ENCODE data around the gene F12.

DNA sequence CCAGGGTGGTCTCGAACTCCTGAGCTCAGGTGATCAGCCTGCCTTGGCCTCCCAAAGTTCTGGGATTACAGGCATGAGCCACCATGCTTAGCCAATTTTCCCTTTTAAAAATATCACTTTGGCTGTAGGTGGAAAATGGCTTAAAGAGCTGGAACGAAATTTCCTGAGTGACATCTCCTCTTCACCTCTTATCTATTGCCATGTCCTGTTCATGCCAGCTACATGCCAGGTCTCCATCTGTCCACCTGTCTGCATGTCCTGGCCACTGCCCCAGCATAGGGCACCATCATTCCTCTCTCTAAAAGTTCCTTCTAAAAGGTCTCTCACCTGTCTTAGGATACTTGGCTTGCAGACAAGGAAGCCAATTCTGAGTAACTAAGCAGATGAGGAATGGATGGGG lies 14.3 kb upstream of the F12 start:
- TF ChIP-seq, protein P1, sequence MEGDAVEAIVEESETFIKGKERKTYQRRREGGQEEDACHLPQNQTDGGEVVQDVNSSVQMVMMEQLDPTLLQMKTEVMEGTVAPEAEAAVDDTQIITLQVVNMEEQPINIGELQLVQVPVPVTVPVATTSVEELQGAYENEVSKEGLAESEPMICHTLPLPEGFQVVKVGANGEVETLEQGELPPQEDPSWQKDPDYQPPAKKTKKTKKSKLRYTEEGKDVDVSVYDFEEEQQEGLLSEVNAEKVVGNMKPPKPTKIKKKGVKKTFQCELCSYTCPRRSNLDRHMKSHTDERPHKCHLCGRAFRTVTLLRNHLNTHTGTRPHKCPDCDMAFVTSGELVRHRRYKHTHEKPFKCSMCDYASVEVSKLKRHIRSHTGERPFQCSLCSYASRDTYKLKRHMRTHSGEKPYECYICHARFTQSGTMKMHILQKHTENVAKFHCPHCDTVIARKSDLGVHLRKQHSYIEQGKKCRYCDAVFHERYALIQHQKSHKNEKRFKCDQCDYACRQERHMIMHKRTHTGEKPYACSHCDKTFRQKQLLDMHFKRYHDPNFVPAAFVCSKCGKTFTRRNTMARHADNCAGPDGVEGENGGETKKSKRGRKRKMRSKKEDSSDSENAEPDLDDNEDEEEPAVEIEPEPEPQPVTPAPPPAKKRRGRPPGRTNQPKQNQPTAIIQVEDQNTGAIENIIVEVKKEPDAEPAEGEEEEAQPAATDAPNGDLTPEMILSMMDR (IDR thresholded peaks at IDR 0.05; ENCODE audit: borderline replicate concordance, extremely low read depth, low read length, poor library complexity, severe bottlenecking): no peak
- TF ChIP-seq EZH2 (IDR thresholded peaks at IDR 0.05; ENCODE audit: borderline replicate concordance, low read depth, low read length, severe bottlenecking): no peak
